Measurements from ENCODE around the gene GPSM1.

Gene GPSM1

GRCh38 chr9:136331030-136331429, 3.7 kb downstream of the GPSM1 start:
- no peak for DNase-seq (ENCODE audit: low read depth in 2 of 2, low spot score in 1 of 2)

- DNase-seq (ENCODE audit: low read depth in 2 of 2, low spot score in 1 of 2), result no peak
These were observed 4.5 kb downstream of the GPSM1 start for GRCh38 chr9:136331556-136332481.

GRCh38 chr9:136332482-136332983, 5.2 kb downstream of the GPSM1 start:
- no peak for DNase-seq (ENCODE audit: low read depth in 2 of 2, low spot score in 1 of 2)

- no peak for DNase-seq (ENCODE audit: low read depth in 2 of 2, low spot score in 1 of 2)
These were observed 5.7 kb downstream of the GPSM1 start for GRCh38 chr9:136333045-136333444.

- no peak for DNase-seq (ENCODE audit: low read depth in 2 of 2, low spot score in 1 of 2)
These were observed 6.1 kb downstream of the GPSM1 start for GRCh38 chr9:136333486-136333885.

GRCh38 chr9:136334541-136334940, 7.2 kb downstream of the GPSM1 start:
- no peak for DNase-seq (ENCODE audit: low read depth in 2 of 2, low spot score in 1 of 2)

- no peak for DNase-seq (ENCODE audit: low read depth in 2 of 2, low spot score in 1 of 2)
These were observed 8.2 kb downstream of the GPSM1 start for GRCh38 chr9:136335296-136336155.

- no peak for DNase-seq (ENCODE audit: low read depth in 2 of 2, low spot score in 1 of 2)
These were observed 9.0 kb downstream of the GPSM1 start for GRCh38 chr9:136336156-136336870.

- DNase-seq (ENCODE audit: low read depth in 2 of 2, low spot score in 1 of 2), result no peak
These were observed 9.5 kb downstream of the GPSM1 start for GRCh38 chr9:136336881-136337280.

- DNase-seq (ENCODE audit: low read depth in 2 of 2, low spot score in 1 of 2), result no peak
These were observed 10.4 kb downstream of the GPSM1 start for GRCh38 chr9:136337416-136338395.

GRCh38 chr9:136338511-136338910, 11.2 kb downstream of the GPSM1 start:
- no peak for DNase-seq (ENCODE audit: low read depth in 2 of 2, low spot score in 1 of 2)

- no peak for DNase-seq (ENCODE audit: low read depth in 2 of 2, low spot score in 1 of 2)
These were observed 12.0 kb downstream of the GPSM1 start for GRCh38 chr9:136339173-136339957.

- no peak for DNase-seq (ENCODE audit: low read depth in 2 of 2, low spot score in 1 of 2)
These were observed 12.6 kb downstream of the GPSM1 start for GRCh38 chr9:136339958-136340310.

- no peak for DNase-seq (ENCODE audit: low read depth in 2 of 2, low spot score in 1 of 2)
These were observed 13.2 kb downstream of the GPSM1 start for GRCh38 chr9:136340356-136341041.

GRCh38 chr9:136341042-136341655, 13.8 kb downstream of the GPSM1 start:
- no peak for DNase-seq (ENCODE audit: low read depth in 2 of 2, low spot score in 1 of 2)

GRCh38 chr9:136341769-136342168, 14.4 kb downstream of the GPSM1 start:
- no peak for DNase-seq (ENCODE audit: low read depth in 2 of 2, low spot score in 1 of 2)

- peak; percentile 28 to 41 for DNase-seq (ENCODE audit: low read depth in 2 of 2, low spot score in 1 of 2)
These were observed 15.1 kb downstream of the GPSM1 start for GRCh38 chr9:136342181-136343120.
